ENCODE results near the gene SMARCC1. TPM values are rescaled to one million over a fixed set of nuclear protein-coding genes. Genes with fewer than 3 reads are reported as not detected.
"Not testable (repeated sequence)": the region's sequence is repeated elsewhere in the genome, so short reads cannot be mapped to it uniquely, and the experiment has no call there.

SMARCC1 gene
- total RNA-seq: 100 to 1,000 TPM in 1 of 2 donors, 10 to 100 TPM in 1; 93.8 to 130 TPM

- Mint-ChIP-seq H3K27ac (peak within 1 kb of the TSS; percentile 94 to 97), H3K4me3 (peak within 1 kb of the TSS; percentile 96), H3K36me3 (peaks cover 6% of the 10 kb centered on the region), H3K4me1 (ENCODE audit: low read depth in 2 of 2) (peaks cover 20 to 27% of the 10 kb centered on the region in 2 donors), H3K9me3 (no peaks in the 10 kb centered on the region), H3K27me3 (no peaks in the 10 kb centered on the region)
- peak; percentile 99 for DNase-seq (ENCODE audit: low spot score)
- ATAC-seq: peak; percentile 97
Observed at GRCh38 chr3:47781685-47782445, at the start of gene SMARCC1. Gene SMARCC1 (minus strand): TSS chr3:47781893. CDS start chr3:47781797, 96 bp downstream.

GRCh38 chr3:47829482-47829881 is 47.8 kb upstream of the SMARCC1 start:
- Mint-ChIP-seq H3K36me3 (peaks cover 34% of the 10 kb centered on the region), H3K4me1 (ENCODE audit: low read depth in 2 of 2) (peaks cover 19 to 22% of the 10 kb centered on the region in 2 donors)
- H3K4me3 Mint-ChIP-seq; ATAC-seq; H3K27ac Mint-ChIP-seq; H3K27me3 Mint-ChIP-seq; DNase-seq (ENCODE audit: low spot score); H3K9me3 Mint-ChIP-seq: not testable (repeated sequence)

GRCh38 chr3:47825590-47825989 is 43.9 kb upstream of the SMARCC1 start:
- Mint-ChIP-seq H3K9me3 (no peaks in the 10 kb centered on the region), H3K4me3 (peak overlapping the region; percentile 87), H3K27me3 (no peaks in the 10 kb centered on the region), H3K27ac (peak overlapping the region; percentile 68 to 86), H3K36me3 (peaks cover 23% of the 10 kb centered on the region), H3K4me1 (ENCODE audit: low read depth in 2 of 2) (peaks cover 20 to 22% of the 10 kb centered on the region in 2 donors)
- ATAC-seq (peak in 1 of 2 donors; percentile 0), DNase-seq (ENCODE audit: low spot score) (no peak)

- H3K4me3 Mint-ChIP-seq: peak overlapping the region; percentile 87
- no peaks in the 10 kb centered on the region for H3K9me3 Mint-ChIP-seq
- ATAC-seq (peak; percentile 99 to 100), DNase-seq (ENCODE audit: low spot score) (peak; percentile 86)
- peak overlapping the region; percentile 68 to 86 for H3K27ac Mint-ChIP-seq
- H3K4me1 Mint-ChIP-seq (ENCODE audit: low read depth in 2 of 2): peaks cover 20 to 22% of the 10 kb centered on the region in 2 donors
- no peaks in the 10 kb centered on the region for H3K27me3 Mint-ChIP-seq
- peaks cover 22% of the 10 kb centered on the region for H3K36me3 Mint-ChIP-seq
Observed at GRCh38 chr3:47824541-47825473, 43.1 kb upstream of the SMARCC1 start.

GRCh38 chr3:47817609-47818008 is 35.9 kb upstream of the SMARCC1 start:
- Mint-ChIP-seq H3K27me3 (no peaks in the 10 kb centered on the region), H3K4me1 (ENCODE audit: low read depth in 2 of 2) (peaks cover 0 to 7% of the 10 kb centered on the region in 2 donors), H3K9me3 (no peaks in the 10 kb centered on the region), H3K27ac (peak overlapping the region in 1 of 2 donors; percentile 34), H3K36me3 (peaks cover 6% of the 10 kb centered on the region), H3K4me3 (no peak overlapping the region)
- DNase-seq (ENCODE audit: low spot score): no peak
- ATAC-seq: peak; percentile 43 to 63

- H3K4me1 Mint-ChIP-seq (ENCODE audit: low read depth in 2 of 2): peaks cover 0 to 10% of the 10 kb centered on the region in 2 donors
- no peak overlapping the region for H3K27ac Mint-ChIP-seq
- H3K9me3 Mint-ChIP-seq: no peaks in the 10 kb centered on the region
- H3K27me3 Mint-ChIP-seq: no peaks in the 10 kb centered on the region
- DNase-seq (ENCODE audit: low spot score) (no peak), ATAC-seq (no peak)
- H3K4me3 Mint-ChIP-seq: no peak overlapping the region
- H3K36me3 Mint-ChIP-seq: peaks cover 9% of the 10 kb centered on the region
Observed at GRCh38 chr3:47813551-47814177, 32.0 kb upstream of the SMARCC1 start.

- no peaks in the 10 kb centered on the region for H3K27me3 Mint-ChIP-seq
- H3K27ac Mint-ChIP-seq: peak overlapping the region; percentile 89 to 95
- H3K9me3 Mint-ChIP-seq: no peaks in the 10 kb centered on the region
- DNase-seq (ENCODE audit: low spot score) (no peak), ATAC-seq (no peak)
- peak overlapping the region; percentile 98 for H3K4me3 Mint-ChIP-seq
- H3K4me1 Mint-ChIP-seq (ENCODE audit: low read depth in 2 of 2): peaks cover 12 to 16% of the 10 kb centered on the region in 2 donors
- H3K36me3 Mint-ChIP-seq: no peaks in the 10 kb centered on the region
Observed at GRCh38 chr3:47804577-47804976, 22.9 kb upstream of the SMARCC1 start.

- Mint-ChIP-seq H3K4me1 (ENCODE audit: low read depth in 2 of 2) (peaks cover 12 to 16% of the 10 kb centered on the region in 2 donors), H3K27ac (peak overlapping the region; percentile 89 to 95), H3K36me3 (no peaks in the 10 kb centered on the region), H3K9me3 (no peaks in the 10 kb centered on the region), H3K27me3 (no peaks in the 10 kb centered on the region), H3K4me3 (peak overlapping the region; percentile 98)
- no peak for ATAC-seq
- no peak for DNase-seq (ENCODE audit: low spot score)
Observed at GRCh38 chr3:47803480-47804025, 21.9 kb upstream of the SMARCC1 start.

GRCh38 chr3:47802734-47803479 is 21.2 kb upstream of the SMARCC1 start, which contains the start of gene DHX30:
Gene DHX30 (plus strand): TSS chr3:47803138. CDS start chr3:47810684, 7,546 bp downstream.
- H3K4me3 Mint-ChIP-seq: peak within 1 kb of the TSS; percentile 98
- DNase-seq (ENCODE audit: low spot score): peak; percentile 89
- H3K27me3 Mint-ChIP-seq: no peaks in the 10 kb centered on the region
- ATAC-seq: peak; percentile 94 to 96
- H3K9me3 Mint-ChIP-seq: no peaks in the 10 kb centered on the region
- no peaks in the 10 kb centered on the region for H3K36me3 Mint-ChIP-seq
- peak within 1 kb of the TSS; percentile 89 to 95 for H3K27ac Mint-ChIP-seq
- peaks cover 12 to 16% of the 10 kb centered on the region in 2 donors for H3K4me1 Mint-ChIP-seq (ENCODE audit: low read depth in 2 of 2)

GRCh38 chr3:47799733-47800132 is 18.0 kb upstream of the SMARCC1 start:
- ATAC-seq (no peak), DNase-seq (ENCODE audit: low spot score) (no peak)
- H3K9me3 Mint-ChIP-seq: no peaks in the 10 kb centered on the region
- no peaks in the 10 kb centered on the region for H3K36me3 Mint-ChIP-seq
- H3K27me3 Mint-ChIP-seq: no peaks in the 10 kb centered on the region
- H3K4me3 Mint-ChIP-seq: no peak overlapping the region
- no peak overlapping the region for H3K27ac Mint-ChIP-seq
- H3K4me1 Mint-ChIP-seq (ENCODE audit: low read depth in 2 of 2): peaks cover 12 to 16% of the 10 kb centered on the region in 2 donors

- H3K9me3 Mint-ChIP-seq: no peaks in the 10 kb centered on the region
- H3K27me3 Mint-ChIP-seq: no peaks in the 10 kb centered on the region
- H3K4me1 Mint-ChIP-seq (ENCODE audit: low read depth in 2 of 2): no peaks in the 10 kb centered on the region
- no peak for ATAC-seq
- H3K4me3 Mint-ChIP-seq: no peak overlapping the region
- DNase-seq (ENCODE audit: low spot score): no peak
- H3K36me3 Mint-ChIP-seq: no peaks in the 10 kb centered on the region
- H3K27ac Mint-ChIP-seq: no peak overlapping the region
Observed at GRCh38 chr3:47794544-47794943, 12.9 kb upstream of the SMARCC1 start.

- DNase-seq (ENCODE audit: low spot score): no peak
- ATAC-seq: no peak
- no peak overlapping the region for H3K27ac Mint-ChIP-seq
- H3K4me1 Mint-ChIP-seq (ENCODE audit: low read depth in 2 of 2): peaks cover 3 to 5% of the 10 kb centered on the region in 2 donors
- no peak overlapping the region for H3K4me3 Mint-ChIP-seq
- no peaks in the 10 kb centered on the region for H3K9me3 Mint-ChIP-seq
- H3K27me3 Mint-ChIP-seq: no peaks in the 10 kb centered on the region
- H3K36me3 Mint-ChIP-seq: no peaks in the 10 kb centered on the region
Observed at GRCh38 chr3:47792699-47793098, 11.0 kb upstream of the SMARCC1 start.
